ENCODE results near the gene LRP1B. TPM values are rescaled to one million over a fixed set of nuclear protein-coding genes. Genes with fewer than 3 reads are reported as not detected.

LRP1B gene
- total RNA-seq, 2 donors from 2014 or later, result 0.09 to 0.59 TPM

DNA sequence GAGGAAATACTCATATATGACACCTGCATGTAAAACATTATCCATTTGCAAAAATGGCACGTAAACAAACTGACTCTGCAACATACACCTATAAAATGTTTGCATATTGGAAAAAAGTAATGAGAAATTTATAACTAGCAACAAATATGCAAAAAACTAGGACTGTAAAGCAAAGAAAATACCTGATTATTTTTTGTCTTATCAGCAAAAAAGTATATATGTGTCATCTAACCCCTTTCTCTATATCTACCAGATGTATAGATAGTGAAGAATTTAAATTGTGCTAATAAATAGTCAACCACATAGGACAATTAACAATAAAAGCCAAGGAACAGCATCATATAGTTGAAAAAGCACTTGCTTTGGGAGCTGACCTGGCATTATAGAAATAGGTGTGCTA lies 543.8 kb downstream of the LRP1B start:
- intact Hi-C loops (cut with DNase I, micrococcal nuclease), result no loop called here
- no peak for ATAC-seq

GRCh38 chr2:141582213-141582612 lies 548.6 kb downstream of the LRP1B start:
- DNase-seq, result no peak
- ATAC-seq, result no peak
- intact Hi-C loops (cut with DNase I, micrococcal nuclease), result no loop called here

More for the DNA sequence above, 543.8 kb downstream of the LRP1B start:
- no peak for DNase-seq

DNA sequence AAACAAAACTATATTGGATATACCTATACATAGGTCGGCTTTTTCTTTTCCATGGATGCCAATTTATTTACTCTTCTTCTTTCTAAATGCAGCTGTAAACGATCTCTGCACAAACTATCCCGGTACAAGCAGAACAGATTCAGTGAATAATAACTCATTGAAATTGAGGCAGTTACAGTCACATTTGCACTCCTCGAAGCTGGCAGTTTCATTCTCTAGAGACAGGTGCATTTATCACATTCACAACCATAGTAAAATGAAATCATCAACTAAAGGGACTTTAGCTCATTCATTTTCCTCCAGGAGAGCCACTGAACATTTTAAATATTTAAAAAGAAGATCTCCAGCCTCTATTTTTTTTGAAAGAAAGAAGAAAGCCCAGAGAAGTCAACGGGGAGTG lies 551.7 kb downstream of the LRP1B start:
- DNase-seq (no peak), ATAC-seq (no peak)
- intact Hi-C loops (cut with DNase I, micrococcal nuclease), result no loop called here

DNA sequence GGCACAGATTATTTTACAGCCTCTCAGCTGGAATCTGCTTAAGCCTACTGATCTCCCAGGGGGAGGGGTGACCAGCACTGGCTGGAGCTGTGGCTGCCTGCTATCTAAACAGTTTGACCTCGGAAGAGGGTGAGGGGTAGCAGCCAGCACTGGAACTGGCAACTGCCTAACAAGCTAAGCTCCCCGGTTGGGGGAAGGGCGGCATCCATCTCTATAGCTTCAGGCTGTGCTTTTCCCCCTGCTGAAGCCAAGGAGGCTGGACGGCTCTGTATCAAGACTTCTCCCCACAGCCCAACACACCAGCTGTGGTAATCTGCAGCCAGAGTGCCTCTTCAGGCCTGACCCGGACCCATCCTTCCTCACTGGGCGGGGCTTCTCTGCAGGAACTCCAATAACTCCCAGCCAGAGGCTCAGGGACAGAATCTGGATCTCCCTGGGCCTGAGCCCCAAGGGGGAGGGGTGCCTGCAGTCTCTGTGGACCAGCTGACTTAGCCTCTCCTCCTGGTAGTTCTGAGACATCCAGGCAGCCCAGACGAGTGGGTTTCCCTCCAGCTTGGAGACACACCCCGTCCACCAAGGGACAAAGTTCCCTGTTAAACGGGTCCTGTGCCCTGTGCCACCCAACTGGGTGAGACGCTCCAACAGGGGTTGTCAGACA lies 560.2 kb downstream of the LRP1B start:
- intact Hi-C loops (cut with DNase I, micrococcal nuclease), result no loop called here
- no peak for DNase-seq

DNA sequence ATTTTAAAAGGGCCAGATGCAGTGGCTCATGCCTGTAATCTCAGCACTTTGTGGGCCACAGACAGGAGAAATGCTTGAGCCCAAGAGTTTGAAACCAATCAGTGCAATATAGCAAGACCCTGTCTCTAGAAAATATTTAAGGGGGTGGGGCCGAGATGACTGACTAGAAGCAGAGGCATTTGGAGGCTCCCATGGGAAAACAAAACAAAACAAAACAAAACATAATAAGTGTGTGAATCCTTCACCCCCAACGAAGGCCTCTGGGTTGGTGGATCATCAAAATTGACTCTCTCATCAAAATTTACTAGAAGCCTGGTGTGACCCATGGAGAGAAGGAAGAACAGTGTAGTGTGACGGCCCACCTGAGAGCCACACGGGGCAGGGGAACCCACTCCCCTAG lies 560.9 kb downstream of the LRP1B start:
- intact Hi-C loops (cut with DNase I, micrococcal nuclease), result no loop called here
- ATAC-seq, result no peak
- DNase-seq, result no peak

More for the DNA sequence above, 560.2 kb downstream of the LRP1B start:
- ATAC-seq, result no peak

- DNase-seq (no peak), ATAC-seq (no peak)
- intact Hi-C loops (cut with DNase I, micrococcal nuclease), result no loop called here
Measured at GRCh38 chr2:141565597-141565996, 565.2 kb downstream of the LRP1B start.

- intact Hi-C loops (cut with DNase I, micrococcal nuclease), result no loop called here
- no peak for ATAC-seq
- no peak for DNase-seq
Measured at GRCh38 chr2:141560723-141561122, 570.1 kb downstream of the LRP1B start.

- no peak for ATAC-seq
- intact Hi-C loops (cut with DNase I, micrococcal nuclease), result no loop called here
Measured at GRCh38 chr2:141557329-141558095, 573.3 kb downstream of the LRP1B start.

GRCh38 chr2:141555876-141556470 lies 574.8 kb downstream of the LRP1B start:
- no peak for ATAC-seq
- DNase-seq, result no peak
- intact Hi-C loops (cut with DNase I, micrococcal nuclease), result no loop called here

More at GRCh38 chr2:141557329-141558095, 573.3 kb downstream of the LRP1B start:
- no peak for DNase-seq

GRCh38 chr2:141554810-141555209 lies 576.0 kb downstream of the LRP1B start:
- intact Hi-C loops (cut with DNase I, micrococcal nuclease), result no loop called here
- ATAC-seq, result no peak
- no peak for DNase-seq

GRCh38 chr2:141534666-141535362 lies 596.0 kb downstream of the LRP1B start:
- ATAC-seq, result no peak
- intact Hi-C loops (cut with DNase I, micrococcal nuclease), result no loop called here
- DNase-seq, result no peak

DNA sequence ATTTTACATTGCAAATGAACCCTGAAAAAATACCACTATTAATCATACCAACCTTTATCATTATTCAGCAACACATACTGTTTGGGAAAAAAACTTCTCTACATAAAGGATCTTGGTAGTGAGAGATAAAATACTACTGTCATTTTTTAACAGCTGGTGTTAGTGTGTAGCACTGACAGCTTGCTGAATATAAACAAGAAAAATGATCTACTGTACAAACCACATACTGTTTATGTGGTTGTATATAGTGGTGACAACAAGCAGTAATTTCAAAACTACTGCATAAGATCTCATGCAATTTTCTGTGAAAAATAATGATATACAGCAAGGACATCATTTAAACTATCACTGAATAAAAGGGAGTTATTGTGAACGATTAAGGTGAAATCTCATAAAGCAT lies 601.2 kb downstream of the LRP1B start:
- intact Hi-C loops (cut with DNase I, micrococcal nuclease), result no loop called here
- ATAC-seq (no peak), DNase-seq (no peak)

- intact Hi-C loops (cut with DNase I, micrococcal nuclease), result no loop called here
- DNase-seq (no peak), ATAC-seq (no peak)
Measured at GRCh38 chr2:141528990-141529389, 601.8 kb downstream of the LRP1B start.

GRCh38 chr2:141526760-141527159 lies 604.1 kb downstream of the LRP1B start:
- intact Hi-C loops (cut with DNase I, micrococcal nuclease), result no loop called here
- ATAC-seq, result no peak
- DNase-seq, result no peak

DNA sequence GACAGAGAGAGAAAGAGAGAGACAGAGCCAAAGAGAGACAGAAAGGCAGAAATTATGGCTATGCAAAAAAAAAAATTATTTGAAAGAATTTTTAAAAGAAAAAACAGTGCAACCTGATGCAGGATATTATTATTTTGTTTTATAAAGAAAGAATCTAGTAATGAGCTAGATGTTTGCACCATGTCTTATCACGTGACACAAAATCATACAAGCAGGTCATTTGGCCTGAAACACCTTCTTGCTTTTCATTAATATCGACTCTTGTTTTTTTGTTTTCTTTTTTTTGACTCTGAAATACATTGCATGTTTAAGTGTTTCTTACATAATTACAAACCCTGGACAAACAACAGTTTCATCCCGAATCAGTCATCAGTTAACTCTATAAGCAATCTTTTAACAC lies 606.0 kb downstream of the LRP1B start:
- ATAC-seq (no peak), DNase-seq (no peak)
- intact Hi-C loops (cut with DNase I, micrococcal nuclease), result no loop called here

DNA sequence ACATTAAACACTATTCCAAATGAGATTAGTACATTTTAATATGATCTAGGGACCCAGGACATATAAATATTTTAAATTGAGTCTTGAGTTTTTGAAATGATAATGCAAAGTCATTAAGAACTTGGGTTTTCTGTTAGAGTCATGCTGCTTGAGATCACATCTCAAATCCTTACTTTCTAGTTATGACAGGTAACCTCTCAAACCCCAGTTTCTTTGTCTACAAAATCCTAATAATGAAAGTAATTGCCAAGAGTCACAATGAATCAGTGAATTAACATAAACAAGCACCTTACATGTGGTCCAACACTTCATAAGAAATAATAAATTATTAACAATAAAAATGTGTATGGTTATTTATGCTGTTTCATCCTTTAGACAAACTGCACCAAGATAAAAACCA lies 607.6 kb downstream of the LRP1B start:
- DNase-seq (no peak), ATAC-seq (no peak)
- intact Hi-C loops (cut with DNase I, micrococcal nuclease), result no loop called here

- intact Hi-C loops (cut with DNase I, micrococcal nuclease), result no loop called here
- no peak for DNase-seq
- no peak for ATAC-seq
Measured at GRCh38 chr2:141522702-141523101, 608.1 kb downstream of the LRP1B start.

GRCh38 chr2:141522048-141522447 lies 608.8 kb downstream of the LRP1B start:
- no peak for ATAC-seq
- intact Hi-C loops (cut with DNase I, micrococcal nuclease), result no loop called here

GRCh38 chr2:141519906-141520305 lies 610.9 kb downstream of the LRP1B start:
- intact Hi-C loops (cut with DNase I, micrococcal nuclease), result no loop called here
- ATAC-seq (no peak), DNase-seq (no peak)

More at GRCh38 chr2:141522048-141522447, 608.8 kb downstream of the LRP1B start:
- no peak for DNase-seq
